ENCODE data around the gene PTPRN. TPM values are rescaled to one million over a fixed set of nuclear protein-coding genes. Genes with fewer than 3 reads are reported as not detected.
A peak's percentile ranks its signal among the peaks of the same experiment; 100 is the strongest.

The PTPRN gene
- total RNA-seq, 5 donors from 2014 or later (not counting 1 experiment from before 2014, with no cell fraction given), result 0.63 TPM; not detected in 4

DNA sequence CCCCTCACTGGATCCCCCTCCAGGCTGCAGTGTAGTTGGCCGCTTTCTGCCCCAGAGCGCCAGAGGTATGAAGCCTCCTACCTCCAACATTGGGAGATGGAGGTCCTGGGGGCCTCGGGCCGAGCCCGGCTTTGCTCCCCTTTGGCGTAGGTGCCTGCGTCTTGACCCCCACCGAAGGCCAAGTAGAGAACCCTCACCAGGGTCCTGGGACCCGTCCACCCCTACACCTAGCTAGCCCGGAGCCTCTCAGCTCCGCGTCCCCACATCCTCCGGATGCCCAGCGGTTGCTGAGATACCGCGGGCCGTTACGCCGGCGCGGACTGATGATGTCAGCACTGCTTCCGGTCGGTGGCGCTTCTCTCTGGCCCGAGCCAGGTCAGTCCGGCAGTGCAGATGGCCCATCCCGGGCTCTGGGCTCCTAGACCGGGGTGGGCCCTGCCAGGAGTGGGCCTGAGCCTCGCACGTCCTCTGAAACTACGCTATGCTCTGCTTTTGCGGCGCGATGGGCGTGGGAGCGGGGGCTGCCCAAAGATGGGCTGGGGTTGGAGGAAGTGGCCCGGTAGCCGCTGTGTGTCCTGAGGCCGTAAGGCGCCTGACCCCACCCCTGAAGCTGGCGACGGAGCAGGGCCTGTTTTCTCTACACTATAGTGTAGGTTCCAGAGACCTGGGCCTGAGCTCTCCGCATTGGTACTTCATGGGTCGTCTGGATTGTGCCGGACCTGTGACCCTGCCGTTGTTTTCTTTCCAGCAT lies 63.9 kb downstream of the PTPRN start, which contains the start of the genes GLB1L and STK16:
TSS of gene GLB1L (minus strand) at position 297 of the 751 bp plus-strand sequence. CDS start 1,871 bp downstream, outside the sequence.
TSS of gene STK16 (plus strand) at position 332 of the 751 bp plus-strand sequence. CDS start 521 bp downstream, outside the sequence.
- ChIA-PET CTCF (interaction anchor here (0.5 to 2.3 kb wide), 9 partner anchors 9 to 90 kb away, joined by 3 to 14 read pairs (median 7); partner anchors contain the start of genes ANKZF1 (in 1 of the 2) and ATG9A (in 1 of the 2)), POLR2A (interaction anchor here (0.6 to 2.5 kb wide), 10 partner anchors 8 to 71 kb away, joined by 3 to 32 read pairs (median 4); partner anchors contain the start of genes ANKZF1 (in 2 of the 2), ATG9A (in 2 of the 2), TUBA4A (in 2 of the 2) and TUBA4B (in 2 of the 2))
- Histone ChIP-seq H3K4me3 (ENCODE audit: control insufficient read depth in 1 of 2, extremely low read depth in 1 of 2, low read length in 1 of 2) (peak within 1 kb of the TSS; percentile 89 to 90), H3K27me3 (replicated peaks in 1 of 2; ENCODE audit: control insufficient read depth in 2 of 2, extremely low read depth in 1 of 2, insufficient read depth in 2 of 2, low read length in 1 of 2) (no peaks in the 10 kb centered on the region), H3K36me3 (ENCODE audit: control insufficient read depth in 2 of 2, extremely low read depth in 1 of 2, insufficient read depth in 1 of 2, low read length in 1 of 2) (peaks cover 2 to 23% of the 10 kb centered on the region in 2 donors), H3K9me3 (no peaks in the 10 kb centered on the region), H3K27ac (ENCODE audit: low read length) (peak within 1 kb of the TSS; percentile 94), H3K4me1 (ENCODE audit: control insufficient read depth in 1 of 2, extremely low read depth in 1 of 2, insufficient read depth in 2 of 2, low read length in 2 of 2) (peaks cover 42 to 62% of the 10 kb centered on the region in 2 experiments)
- under 1% methylated on average over 44 of the region's 46 CpGs for WGBS (ENCODE audit: insufficient coverage)
- peak within 1 kb of the TSS; percentile 98 to 99 for H3K27ac Mint-ChIP-seq
- peak within 1 kb of the TSS; percentile 75 to 92 (median 87) for H3K4me3 Mint-ChIP-seq
- no peaks in the 10 kb centered on the region for H3K27me3 Mint-ChIP-seq
- ATAC-seq (replicated peaks in 1 of 4) (peak; percentile 56 to 70 (median 66)), DNase-seq (peak; percentile 63 to 93 (median 81))
- H3K9me3 Mint-ChIP-seq, result no peaks in the 10 kb centered on the region
- H3K36me3 Mint-ChIP-seq, result peaks cover 21% of the 10 kb centered on the region
- H3K4me1 Mint-ChIP-seq, result peaks cover 56 to 66% (median 59%) of the 10 kb centered on the region in 3 donors

DNA sequence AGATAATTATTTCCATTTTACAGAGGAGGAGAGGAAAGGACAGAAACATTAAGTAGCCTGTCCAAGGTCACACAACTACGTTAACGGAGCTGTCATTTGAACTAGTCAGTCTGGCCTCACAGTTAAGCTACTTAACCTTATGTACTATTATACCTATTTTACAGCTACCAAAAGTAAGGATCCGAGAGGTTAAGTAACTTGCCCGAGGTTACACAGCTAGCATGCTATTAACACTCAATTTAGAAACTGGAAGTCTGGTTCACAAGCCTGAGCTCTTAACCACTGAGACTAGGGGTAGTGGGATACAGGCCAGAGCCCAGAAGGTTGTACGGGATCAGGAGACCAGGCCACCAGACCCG lies 64.4 kb downstream of the PTPRN start:
- no peaks in the 10 kb centered on the region for H3K9me3 Mint-ChIP-seq
- ChIA-PET POLR2A (interaction anchor here (0.6 to 2.5 kb wide), 7 partner anchors 9 to 71 kb away, joined by 3 to 32 read pairs (median 5); partner anchors contain the start of genes ANKZF1 (in 2 of the 2), TUBA4A (in 2 of the 2), ATG9A (in 1 of the 2) and TUBA4B (in 1 of the 2)), CTCF (interaction anchor here in 1 of 2 donors (1.0 to 2.3 kb wide), 7 partner anchors 10 to 90 kb away, joined by 3 to 14 read pairs (median 7); partner anchors contain the start of genes ANKZF1 and ATG9A)
- DNase-seq (no peak), ATAC-seq (replicated peaks in 1 of 4) (no peak)
- peaks cover 17% of the 10 kb centered on the region for H3K36me3 Mint-ChIP-seq
- peaks cover 37 to 57% of the 10 kb centered on the region in 2 experiments for H3K4me1 ChIP-seq (ENCODE audit: control insufficient read depth in 1 of 2, extremely low read depth in 1 of 2, insufficient read depth in 2 of 2, low read length in 2 of 2)
- no peaks in the 10 kb centered on the region for H3K27me3 ChIP-seq (replicated peaks in 1 of 2; ENCODE audit: control insufficient read depth in 2 of 2, extremely low read depth in 1 of 2, insufficient read depth in 2 of 2, low read length in 1 of 2)
- H3K27me3 Mint-ChIP-seq, result no peaks in the 10 kb centered on the region
- H3K4me3 ChIP-seq (ENCODE audit: control insufficient read depth in 1 of 2, extremely low read depth in 1 of 2, low read length in 1 of 2), result peak overlapping the region; percentile 89 to 90
- WGBS (ENCODE audit: insufficient coverage), result 46% methylated on average over 4 of the region's 6 CpGs
- peak overlapping the region; percentile 94 for H3K27ac ChIP-seq (ENCODE audit: low read length)
- peaks cover 50 to 60% (median 53%) of the 10 kb centered on the region in 3 donors for H3K4me1 Mint-ChIP-seq
- H3K27ac Mint-ChIP-seq, result peak overlapping the region; percentile 98 to 99
- peak overlapping the region; percentile 75 to 92 (median 87) for H3K4me3 Mint-ChIP-seq
- H3K36me3 ChIP-seq (ENCODE audit: control insufficient read depth in 2 of 2, extremely low read depth in 1 of 2, insufficient read depth in 1 of 2, low read length in 1 of 2), result peaks cover 2 to 17% of the 10 kb centered on the region in 2 donors
- no peaks in the 10 kb centered on the region for H3K9me3 ChIP-seq

DNA sequence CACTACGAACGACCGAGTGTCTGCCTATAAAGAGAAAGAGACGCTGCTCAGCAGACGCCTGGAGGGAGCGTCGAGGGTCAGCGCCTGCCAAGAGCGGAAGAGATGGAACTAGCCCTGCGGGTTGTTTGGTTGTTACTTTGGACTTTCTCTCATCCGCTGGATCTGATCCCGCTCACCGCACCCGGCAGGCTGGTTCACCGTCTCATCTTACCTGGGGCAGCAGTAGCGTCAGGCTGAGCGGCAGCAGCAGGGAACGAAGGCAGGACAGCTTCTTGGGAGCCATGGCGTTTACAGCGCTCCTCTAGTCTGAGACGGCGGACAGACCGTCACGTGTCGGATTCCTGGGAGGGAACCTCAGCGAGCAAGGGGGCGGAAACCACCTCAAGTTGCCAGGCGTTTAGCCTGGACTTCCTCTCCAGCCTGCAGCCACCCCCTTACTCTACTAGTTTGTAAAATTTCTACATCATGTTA lies 65.9 kb downstream of the PTPRN start:
- H3K4me3 Mint-ChIP-seq, result peak overlapping the region; percentile 7 to 64 (median 21)
- Histone ChIP-seq H3K4me1 (ENCODE audit: control insufficient read depth in 1 of 2, extremely low read depth in 1 of 2, insufficient read depth in 2 of 2, low read length in 2 of 2) (peaks cover 26 to 42% of the 10 kb centered on the region in 2 experiments), H3K36me3 (ENCODE audit: control insufficient read depth in 2 of 2, extremely low read depth in 1 of 2, insufficient read depth in 1 of 2, low read length in 1 of 2) (peaks cover 0 to 6% of the 10 kb centered on the region in 2 donors), H3K4me3 (ENCODE audit: control insufficient read depth in 1 of 2, extremely low read depth in 1 of 2, low read length in 1 of 2) (no peak overlapping the region), H3K27ac (ENCODE audit: low read length) (no peak overlapping the region), H3K9me3 (no peaks in the 10 kb centered on the region), H3K27me3 (replicated peaks in 1 of 2; ENCODE audit: control insufficient read depth in 2 of 2, extremely low read depth in 1 of 2, insufficient read depth in 2 of 2, low read length in 1 of 2) (no peaks in the 10 kb centered on the region)
- ATAC-seq (replicated peaks in 1 of 4) (no peak), DNase-seq (no peak)
- no peaks in the 10 kb centered on the region for H3K27me3 Mint-ChIP-seq
- CTCF ChIA-PET, result no interaction called here
- H3K36me3 Mint-ChIP-seq, result peaks cover 12% of the 10 kb centered on the region
- POLR2A ChIA-PET, result interaction anchor here in 1 of 2 donors (1.1 kb wide), 1 partner anchor 19 kb away, joined by 6 read pairs; no protein-coding TSS in a partner anchor
- peaks cover 36 to 46% (median 41%) of the 10 kb centered on the region in 3 donors for H3K4me1 Mint-ChIP-seq
- H3K9me3 Mint-ChIP-seq, result no peaks in the 10 kb centered on the region
- H3K27ac Mint-ChIP-seq, result peak overlapping the region; percentile 34 to 69
- WGBS (ENCODE audit: insufficient coverage), result 80% methylated on average over 28 of the region's 28 CpGs

Other genes starting within 250 kb of the PTPRN start
- gene IHH, start 248.5 kb downstream of the PTPRN start, total RNA-seq, result under 1 TPM in 2 of 5 donors, not detected in 3; 0.12 to 0.28 TPM
- gene NHEJ1, start 148.6 kb downstream of the PTPRN start, total RNA-seq, result 10 to 100 TPM; 17.3 to 21.1 (median 18.2) TPM
- gene SLC23A3, start 139.4 kb downstream of the PTPRN start, total RNA-seq, result 1 to 10 TPM in 3 of 5 donors, under 1 TPM in 2; 0.54 to 8.7 (median 5.1) TPM
- 10 to 100 TPM; 49.2 to 89.5 (median 83.2) TPM for gene CNPPD1, start 132.5 kb downstream of the PTPRN start, total RNA-seq
- gene RETREG2, start 131.1 kb downstream of the PTPRN start, total RNA-seq, result 100 to 1,000 TPM in 3 of 5 donors, 10 to 100 TPM in 2; 85.2 to 131 (median 109) TPM
- gene ZFAND2B, start 102.6 kb downstream of the PTPRN start, total RNA-seq, result 10 to 100 TPM; 61.7 to 91.6 (median 85.6) TPM
- 10 to 100 TPM in 3 of 5 donors, 1 to 10 TPM in 2; 4.1 to 16.5 (median 13.0) TPM for gene ABCB6, start 90.4 kb downstream of the PTPRN start, total RNA-seq
- 10 to 100 TPM; 52.5 to 72.9 (median 57.6) TPM for gene ATG9A, start 79.8 kb downstream of the PTPRN start, total RNA-seq
- gene ANKZF1, start 79.6 kb downstream of the PTPRN start, total RNA-seq, result 100 to 1,000 TPM; 119 to 220 (median 194) TPM
- gene GLB1L, start 64.0 kb downstream of the PTPRN start, total RNA-seq, result 1 to 10 TPM; 1.1 to 3.0 (median 1.8) TPM
- gene STK16, start 63.9 kb downstream of the PTPRN start, total RNA-seq, result 10 to 100 TPM; 19.3 to 26.6 (median 21.3) TPM
- gene TUBA4B, start 56.2 kb downstream of the PTPRN start, total RNA-seq, result not detected
- 100 to 1,000 TPM; 108 to 196 (median 121) TPM for gene TUBA4A, start 55.5 kb downstream of the PTPRN start, total RNA-seq
- gene DNAJB2, start 30.0 kb downstream of the PTPRN start, total RNA-seq, result 100 to 1,000 TPM in 2 of 5 donors, 10 to 100 TPM in 3; 83.0 to 150 (median 91.8) TPM
- not detected for gene RESP18, start 23.3 kb upstream of the PTPRN start, total RNA-seq
- gene DNPEP, start 78.5 kb upstream of the PTPRN start, total RNA-seq, result 10 to 100 TPM; 73.5 to 88.8 (median 85.4) TPM
- gene DES, start 109.0 kb upstream of the PTPRN start, total RNA-seq, result 1 to 10 TPM in 2 of 5 donors, under 1 TPM in 1, not detected in 2; 0.98 to 1.3 (median 1.3) TPM
- 10 to 100 TPM; 13.8 to 23.9 (median 18.9) TPM for gene SPEG, start 125.4 kb upstream of the PTPRN start, total RNA-seq
- 10 to 100 TPM; 20.6 to 47.7 (median 41.3) TPM for gene GMPPA, start 189.5 kb upstream of the PTPRN start, total RNA-seq
- under 1 TPM in 3 of 5 donors, not detected in 2; 0.09 to 0.35 (median 0.20) TPM for gene ASIC4, start 205.1 kb upstream of the PTPRN start, total RNA-seq
- 10 to 100 TPM in 3 of 5 donors, 1 to 10 TPM in 2; 5.0 to 12.8 (median 10.8) TPM for gene CHPF, start 234.4 kb upstream of the PTPRN start, total RNA-seq
- under 1 TPM; 0.37 to 0.88 (median 0.69) TPM for gene TMEM198, start 234.6 kb upstream of the PTPRN start, total RNA-seq

All from T-cell (primary cell).